Measurements from ENCODE around the gene SLC22A7.
"Not testable (repeated sequence)": the region's sequence is repeated elsewhere in the genome, so short reads cannot be mapped to it uniquely, and the experiment has no call there.

Gene SLC22A7

GRCh38 chr6:43338243-43338642, 40.2 kb downstream of the SLC22A7 start:
- DNase-seq (ENCODE audit: low read depth): no peak

GRCh38 chr6:43339168-43339567, 41.1 kb downstream of the SLC22A7 start:
- no peak for DNase-seq (ENCODE audit: low read depth)

- DNase-seq (ENCODE audit: low read depth): not testable (repeated sequence)
These were observed 48.2 kb downstream of the SLC22A7 start for GRCh38 chr6:43346243-43346642.

DNA sequence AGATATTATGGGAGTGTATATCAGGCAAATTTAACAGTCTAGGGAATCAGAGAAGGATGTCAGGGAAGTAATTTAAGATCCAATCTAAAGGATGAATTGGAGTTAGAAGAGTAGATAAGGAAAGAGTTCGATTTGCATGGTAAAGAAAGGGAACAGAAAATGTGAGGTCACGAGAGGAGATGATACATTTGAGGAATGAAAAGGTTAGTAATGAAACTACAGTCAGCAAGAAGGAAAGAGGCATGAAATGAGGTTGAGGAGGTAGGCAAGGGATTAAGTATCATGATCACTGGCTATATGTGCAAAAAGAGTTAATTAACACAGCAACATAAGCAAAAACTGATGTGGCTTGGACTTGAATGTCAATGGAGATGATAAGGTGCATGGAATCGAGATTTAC, 49.0 kb downstream of the SLC22A7 start:
- no peak for DNase-seq (ENCODE audit: low read depth)

- no peak for DNase-seq (ENCODE audit: low read depth)
These were observed 49.4 kb downstream of the SLC22A7 start for GRCh38 chr6:43347444-43347843.

- DNase-seq (ENCODE audit: low read depth): not testable (repeated sequence)
These were observed 53.9 kb downstream of the SLC22A7 start for GRCh38 chr6:43351951-43352350.
